Fibroblast of mammary gland (primary cell): ENCODE data around the gene LRGUK.

Experiments used
- DNase-seq: peaks from one replicate; pipeline ENCODE4 v3.0.0-alpha.2; 2010; ENCODE audit warnings: low read depth
- H3K4me3 ChIP-seq: 2 replicates; pipeline ENCODE4 v1.5.1; 2011; ENCODE audit warnings: low read depth, mild to moderate bottlenecking, low read length, moderate library complexity; ENCODE audit not compliant: control insufficient read depth
- TF ChIP-seq, protein P1 (sequence below): conservative IDR thresholded peaks from 2 replicates; pipeline ENCODE4 v1.5.1; 2011; ENCODE audit warnings: low read depth, low read length, inconsistent platforms; ENCODE audit not compliant: control insufficient read depth, insufficient read depth

Gene LRGUK

DNA sequence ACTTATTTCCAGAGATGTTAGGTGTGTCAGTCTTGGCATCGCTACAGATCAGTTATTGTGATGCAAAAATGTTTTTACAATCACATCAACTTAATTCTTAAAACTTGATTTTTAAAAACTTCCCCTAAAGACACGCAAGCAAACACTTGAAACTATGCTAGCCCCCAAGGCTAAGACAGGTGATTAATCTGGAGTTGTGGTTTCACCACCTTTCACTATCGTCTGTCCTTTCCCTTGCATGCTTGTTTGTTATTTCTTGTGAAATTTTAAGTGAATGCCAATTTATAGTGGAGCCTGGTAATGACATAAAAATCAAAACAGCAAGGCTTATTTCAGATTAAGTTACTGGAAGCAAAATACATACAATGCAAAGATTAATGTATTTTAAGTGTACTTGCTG, 119.2 kb downstream of the LRGUK start:
- no peak overlapping the region for H3K4me3 ChIP-seq
- no peak for DNase-seq
- TF ChIP-seq, protein P1, sequence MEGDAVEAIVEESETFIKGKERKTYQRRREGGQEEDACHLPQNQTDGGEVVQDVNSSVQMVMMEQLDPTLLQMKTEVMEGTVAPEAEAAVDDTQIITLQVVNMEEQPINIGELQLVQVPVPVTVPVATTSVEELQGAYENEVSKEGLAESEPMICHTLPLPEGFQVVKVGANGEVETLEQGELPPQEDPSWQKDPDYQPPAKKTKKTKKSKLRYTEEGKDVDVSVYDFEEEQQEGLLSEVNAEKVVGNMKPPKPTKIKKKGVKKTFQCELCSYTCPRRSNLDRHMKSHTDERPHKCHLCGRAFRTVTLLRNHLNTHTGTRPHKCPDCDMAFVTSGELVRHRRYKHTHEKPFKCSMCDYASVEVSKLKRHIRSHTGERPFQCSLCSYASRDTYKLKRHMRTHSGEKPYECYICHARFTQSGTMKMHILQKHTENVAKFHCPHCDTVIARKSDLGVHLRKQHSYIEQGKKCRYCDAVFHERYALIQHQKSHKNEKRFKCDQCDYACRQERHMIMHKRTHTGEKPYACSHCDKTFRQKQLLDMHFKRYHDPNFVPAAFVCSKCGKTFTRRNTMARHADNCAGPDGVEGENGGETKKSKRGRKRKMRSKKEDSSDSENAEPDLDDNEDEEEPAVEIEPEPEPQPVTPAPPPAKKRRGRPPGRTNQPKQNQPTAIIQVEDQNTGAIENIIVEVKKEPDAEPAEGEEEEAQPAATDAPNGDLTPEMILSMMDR: no peak

DNA sequence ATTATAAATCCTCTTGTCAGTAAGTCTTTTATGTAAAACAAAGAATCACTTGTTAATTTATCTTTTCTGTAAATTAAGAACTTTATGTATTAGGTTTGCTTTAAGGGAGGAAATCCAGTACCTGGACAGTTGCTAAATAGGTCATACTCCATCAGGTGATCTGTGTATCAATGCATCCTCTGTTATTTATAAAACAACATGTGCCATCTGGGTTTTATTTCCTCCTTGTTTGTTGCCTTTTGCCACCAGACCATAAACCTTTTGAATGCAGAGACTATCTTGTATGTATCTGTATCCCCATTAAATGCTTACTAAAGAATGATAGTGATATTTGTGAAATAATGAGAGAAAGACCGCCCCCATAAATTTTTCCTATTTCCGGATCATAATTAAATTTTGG, 119.6 kb downstream of the LRGUK start:
- no peak overlapping the region for H3K4me3 ChIP-seq
- no peak for DNase-seq
- TF ChIP-seq, protein P1: no peak

GRCh38 chr7:134248196-134248595, 121.1 kb downstream of the LRGUK start:
- DNase-seq: no peak
- TF ChIP-seq, protein P1: no peak
- H3K4me3 ChIP-seq: no peak overlapping the region

DNA sequence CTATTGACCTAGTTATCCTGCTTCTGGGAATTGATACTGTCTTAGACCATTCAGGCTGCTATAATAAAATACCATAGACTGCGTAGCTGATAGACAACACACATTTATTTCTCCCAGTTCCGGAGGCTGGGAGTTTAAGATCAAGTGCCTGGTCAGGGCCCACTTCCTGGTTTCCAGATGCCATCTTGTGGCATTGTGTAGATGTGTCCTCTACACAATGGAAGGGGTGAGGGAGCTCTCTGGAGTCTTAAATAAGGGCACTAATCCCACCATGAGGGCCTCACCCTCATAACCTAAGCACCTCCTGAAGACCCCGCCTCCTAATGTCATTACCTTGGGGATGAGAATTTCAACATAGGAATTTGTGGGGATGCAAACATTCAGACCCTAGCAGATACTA, 127.2 kb downstream of the LRGUK start:
- DNase-seq: peak; percentile 47
- TF ChIP-seq, protein P1: peak; percentile 45
- H3K4me3 ChIP-seq: no peak overlapping the region

DNA sequence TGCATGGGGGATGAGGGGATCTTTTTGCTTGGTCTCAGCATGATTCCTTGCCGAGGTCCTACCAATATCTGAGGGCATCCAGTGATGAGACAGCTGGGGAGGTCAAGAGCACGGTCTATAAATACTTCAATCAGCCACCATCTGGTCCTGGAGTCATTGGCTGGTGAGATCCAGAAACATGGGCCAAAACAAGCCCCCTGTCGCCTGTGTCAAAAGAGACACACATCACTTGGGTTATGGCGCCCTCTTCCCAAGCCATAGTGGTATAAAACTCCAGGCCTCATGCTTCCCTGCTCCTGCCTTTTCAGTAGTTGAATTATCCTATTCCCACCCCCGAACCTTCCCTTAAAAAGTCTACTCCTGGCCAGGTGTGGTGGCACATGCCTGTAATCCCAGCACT, 128.7 kb downstream of the LRGUK start:
- TF ChIP-seq, protein P1: no peak
- DNase-seq: peak; percentile 3
- H3K4me3 ChIP-seq: no peak overlapping the region

- no peak overlapping the region for H3K4me3 ChIP-seq
- TF ChIP-seq, protein P1: no peak
- DNase-seq: no peak
These were observed 135.2 kb downstream of the LRGUK start for GRCh38 chr7:134262322-134262721.

- no peak for DNase-seq
- TF ChIP-seq, protein P1: no peak
- H3K4me3 ChIP-seq: no peak overlapping the region
These were observed 149.8 kb downstream of the LRGUK start for GRCh38 chr7:134276951-134277350.
